H1 (cell line): ENCODE results near the gene LRRK1. TPM values are rescaled to one million over a fixed set of nuclear protein-coding genes. Genes with fewer than 3 reads are reported as not detected.

Source experiments
- CBX5 ChIP-seq: fragments of 300-800, 300-1000 bp; sonication (generic); IDR thresholded peaks from 2 replicates; pipeline ENCODE4 v1.7.1; 2016; ENCODE audit warnings: antibody characterized with exemption, low read length, low read depth
- JUND ChIP-seq: IDR thresholded peaks from 2 replicates; pipeline ENCODE4 v1.6.1; 2011; ENCODE audit warnings: mild to moderate bottlenecking, improper control_type of control experiment, low read length
- RAD21 ChIP-seq, 2 experiments: IDR thresholded peaks in 1 of 2; conservative IDR thresholded peaks in 1 of 2; 2 replicates each; pipeline ENCODE4 v1.6.1; 2011; ENCODE audit warnings: low read depth in 2 of 2, low read length in 2 of 2, improper control_type of control experiment in 1 of 2, inconsistent platforms in 1 of 2, mild to moderate bottlenecking in 1 of 2, moderate library complexity in 1 of 2
- TAF7 ChIP-seq: optimal IDR thresholded peaks from 2 replicates; pipeline ENCODE3; 2011; ENCODE audit warnings: low read depth, mild to moderate bottlenecking, inconsistent platforms, low read length, moderate library complexity, borderline replicate concordance
- polyA plus RNA-seq, 7 experiments: library from polyadenylated mRNA; depleted of rRNA in 3 of 7; stranded (reverse) in 5 of 7; unstranded in 2 of 7; fragments of >200 nt in 5 of 7; fragments of 200-250 nt in 2 of 7; gene quantifications; 1 replicate in 5 of 7; 2 replicates in 1 of 7; 4 replicates in 1 of 7; pipeline versions ENCODE4 v1.2.1 to v1.2.3, GENCODE V29; 2011 to 2013; ENCODE audit warnings: missing spikeins in 2 of 7, mixed read lengths in 2 of 7
- total RNA-seq: library from RNA; stranded (reverse); fragmentation: NEBNext Ultra II Directional; extraction: Animal tissue kit (Norgen Biotek cat#: 25700); gene quantifications from 2 replicates; pipeline ENCODE4 v1.2.1, GENCODE V29; 2021

LRRK1 gene
- total and polyA plus RNA-seq, 2 of the 8 experiments (the other 6 are each of a cell fraction or from before 2014, with no cell fraction given), result 1.2 to 3.6 TPM

- TF ChIP-seq RAD21 (IDR thresholded peaks at IDR 0.05 in 1 of 2, conservative IDR thresholded peaks at IDR 0.05 in 1 of 2; ENCODE audit: low read depth in 2 of 2, low read length in 2 of 2) (no peak), CBX5 (no peak), JUND (no peak), TAF7 (no peak)
These were observed 83.9 kb downstream of the LRRK1 start (continued) for GRCh38 chr15:101003081-101003480.
